Measurements from ENCODE around the gene HELQ.

DNA sequence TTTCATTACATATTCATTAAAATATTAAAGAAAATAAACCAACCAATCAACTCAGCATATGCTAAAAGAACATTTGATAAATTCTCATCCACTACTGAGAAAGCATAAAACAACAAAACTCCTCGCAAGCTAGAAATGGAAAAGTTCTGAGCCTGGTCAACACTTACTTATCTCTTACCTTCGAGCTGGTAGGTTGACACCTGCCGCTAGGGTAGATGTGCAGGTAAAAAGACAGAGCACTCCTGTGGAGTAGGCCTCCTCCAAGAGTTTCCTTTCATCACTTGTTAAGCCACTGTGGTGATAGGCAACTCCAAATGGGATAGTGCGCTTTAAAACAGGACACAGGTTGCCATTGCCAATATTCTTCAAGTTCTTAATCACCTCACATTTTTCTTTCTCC lies 18.9 kb downstream of the HELQ start:
- TF ChIP-seq, protein P1, sequence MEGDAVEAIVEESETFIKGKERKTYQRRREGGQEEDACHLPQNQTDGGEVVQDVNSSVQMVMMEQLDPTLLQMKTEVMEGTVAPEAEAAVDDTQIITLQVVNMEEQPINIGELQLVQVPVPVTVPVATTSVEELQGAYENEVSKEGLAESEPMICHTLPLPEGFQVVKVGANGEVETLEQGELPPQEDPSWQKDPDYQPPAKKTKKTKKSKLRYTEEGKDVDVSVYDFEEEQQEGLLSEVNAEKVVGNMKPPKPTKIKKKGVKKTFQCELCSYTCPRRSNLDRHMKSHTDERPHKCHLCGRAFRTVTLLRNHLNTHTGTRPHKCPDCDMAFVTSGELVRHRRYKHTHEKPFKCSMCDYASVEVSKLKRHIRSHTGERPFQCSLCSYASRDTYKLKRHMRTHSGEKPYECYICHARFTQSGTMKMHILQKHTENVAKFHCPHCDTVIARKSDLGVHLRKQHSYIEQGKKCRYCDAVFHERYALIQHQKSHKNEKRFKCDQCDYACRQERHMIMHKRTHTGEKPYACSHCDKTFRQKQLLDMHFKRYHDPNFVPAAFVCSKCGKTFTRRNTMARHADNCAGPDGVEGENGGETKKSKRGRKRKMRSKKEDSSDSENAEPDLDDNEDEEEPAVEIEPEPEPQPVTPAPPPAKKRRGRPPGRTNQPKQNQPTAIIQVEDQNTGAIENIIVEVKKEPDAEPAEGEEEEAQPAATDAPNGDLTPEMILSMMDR (IDR thresholded peaks at IDR 0.05), result no peak
- no peak for TF ChIP-seq POLR2AphosphoS5 (IDR thresholded peaks at IDR 0.05)
